HG02885 (cell line): ENCODE results near the gene MBNL2.
A peak's percentile ranks its signal among the peaks of the same experiment; 100 is the strongest.
"Not testable (repeated sequence)": the region's sequence is repeated elsewhere in the genome, so short reads cannot be mapped to it uniquely, and the experiment has no call there.

Source experiments
- ATAC-seq: cut with Tn5 transposase; IDR thresholded peaks from one replicate; pipeline ENCODE4 v1.9.1; 2021; ENCODE audit warnings: mild to moderate bottlenecking; ENCODE audit not compliant: unreplicated experiment, poor library complexity

The MBNL2 gene

DNA sequence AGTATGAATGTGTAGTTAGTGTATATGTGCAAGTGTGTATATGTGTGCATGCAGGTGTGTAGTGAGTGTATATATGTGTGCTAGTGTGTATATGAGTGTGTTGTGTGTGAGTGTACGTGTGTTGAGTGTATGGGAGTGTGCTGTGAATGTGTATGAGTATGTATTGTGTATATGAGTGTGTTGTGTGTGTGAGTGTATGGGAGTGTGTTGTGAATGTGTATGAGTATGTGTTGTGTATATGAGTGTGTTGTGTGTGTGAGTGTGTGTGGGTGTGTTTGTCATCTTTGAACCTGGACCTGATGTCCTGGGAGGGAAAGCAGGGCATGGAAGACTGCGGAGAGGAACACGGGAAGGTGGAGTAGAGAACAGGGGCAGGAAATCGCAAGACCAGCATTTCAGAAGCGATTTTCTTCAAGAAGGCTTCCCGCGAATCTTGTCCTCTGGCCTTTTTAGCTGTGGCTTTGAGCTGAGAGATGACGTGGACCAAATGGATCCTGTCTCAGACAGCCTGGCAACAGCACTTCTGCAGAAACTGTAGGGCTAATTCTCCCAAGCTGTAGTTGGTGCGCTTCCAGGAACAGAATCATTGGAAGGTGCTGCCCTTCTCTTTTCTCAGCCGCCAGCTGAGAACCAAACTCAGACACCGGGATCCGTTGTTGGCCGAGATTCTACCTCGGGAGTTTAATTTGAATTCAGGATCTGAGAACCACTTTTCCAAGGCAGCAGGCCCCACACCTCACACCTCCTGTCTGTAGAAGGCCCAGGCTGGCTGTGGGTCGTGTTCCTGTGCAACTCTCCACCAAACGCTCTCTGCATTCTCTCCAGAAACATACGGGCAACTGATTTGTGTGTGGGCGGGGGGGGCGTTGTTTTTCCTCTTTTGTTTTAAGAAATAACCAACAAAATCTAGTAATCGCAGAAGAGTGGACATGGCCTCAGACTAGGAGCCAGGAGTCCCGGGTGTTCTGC lies 117.2 kb downstream of the MBNL2 start:
- ATAC-seq, result no peak

DNA sequence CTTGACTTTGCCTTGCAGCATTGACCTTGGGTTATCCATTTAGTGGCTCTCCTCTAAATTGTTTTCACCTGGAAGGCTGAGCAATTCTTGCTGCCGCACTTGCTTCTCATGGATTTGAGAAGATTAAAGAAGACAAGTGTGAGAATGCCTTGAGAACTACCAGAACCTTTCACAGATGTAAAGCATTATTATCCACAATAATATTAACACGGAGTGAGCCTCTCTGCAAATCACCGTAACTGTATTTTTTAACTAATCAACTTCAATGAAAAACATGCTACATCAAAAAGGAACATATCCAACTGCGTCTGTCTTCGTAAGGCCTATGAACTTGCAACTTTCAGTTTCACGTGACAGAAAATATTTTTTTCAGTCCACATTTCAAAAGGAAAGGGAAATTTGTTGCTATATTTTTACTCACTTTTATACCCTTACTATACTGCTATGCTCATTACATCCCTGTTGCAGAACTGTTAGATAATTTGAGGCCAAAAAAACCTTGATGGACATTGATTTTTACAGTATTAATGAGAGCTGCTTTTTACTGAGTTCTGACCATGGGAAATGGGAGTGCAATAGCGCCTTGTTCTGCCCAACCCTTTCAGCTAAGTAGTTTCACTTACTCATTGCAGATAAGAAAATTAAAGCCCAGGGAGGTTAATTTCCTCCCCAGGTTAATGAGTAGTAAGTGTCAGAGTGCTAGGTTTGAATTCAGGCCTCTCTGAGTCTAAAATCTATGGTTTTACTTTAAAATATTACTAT lies 118.0 kb downstream of the MBNL2 start:
- ATAC-seq, result no peak

- no peak for ATAC-seq
Observed at GRCh38 chr13:97341135-97341534, 119.0 kb downstream of the MBNL2 start.

- ATAC-seq, result no peak
Observed at GRCh38 chr13:97342136-97342535, 120.0 kb downstream of the MBNL2 start.

GRCh38 chr13:97342936-97343335 lies 120.8 kb downstream of the MBNL2 start:
- ATAC-seq, result no peak

- peak; percentile 78 for ATAC-seq
Observed at GRCh38 chr13:97344265-97345175, 122.4 kb downstream of the MBNL2 start.

GRCh38 chr13:97346097-97346496 lies 124.0 kb downstream of the MBNL2 start:
- no peak for ATAC-seq

DNA sequence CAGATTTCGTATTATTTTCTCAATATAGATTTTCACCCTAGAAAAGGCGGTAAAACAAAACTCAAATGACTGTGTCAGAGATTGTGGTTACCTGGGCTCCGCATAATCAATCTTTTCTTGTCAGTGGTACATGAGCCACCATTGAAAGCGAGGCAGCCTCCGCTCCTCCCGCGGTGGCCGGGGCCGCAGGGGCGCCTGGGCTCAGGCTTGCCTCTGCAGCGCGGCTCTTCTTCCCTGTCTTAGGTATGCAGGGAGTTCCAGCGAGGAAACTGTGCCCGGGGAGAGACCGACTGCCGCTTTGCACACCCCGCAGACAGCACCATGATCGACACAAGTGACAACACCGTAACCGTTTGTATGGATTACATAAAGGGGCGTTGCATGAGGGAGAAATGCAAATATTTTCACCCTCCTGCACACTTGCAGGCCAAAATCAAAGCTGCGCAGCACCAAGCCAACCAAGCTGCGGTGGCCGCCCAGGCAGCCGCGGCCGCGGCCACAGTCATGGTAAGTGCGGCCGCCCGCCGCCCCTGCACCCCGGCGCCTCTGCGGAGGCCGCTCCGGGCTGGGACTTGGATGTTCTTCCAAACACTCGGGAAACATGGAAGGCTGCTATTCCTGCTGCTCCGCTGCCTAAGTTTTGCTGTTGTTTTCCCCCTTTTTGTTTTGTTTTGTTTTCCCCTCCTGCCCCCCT lies 124.6 kb downstream of the MBNL2 start:
- ATAC-seq, result no peak

- ATAC-seq, result no peak
Observed at GRCh38 chr13:97347255-97347932, 125.3 kb downstream of the MBNL2 start.

GRCh38 chr13:97348569-97349100 lies 126.5 kb downstream of the MBNL2 start:
- ATAC-seq, result no peak

- not testable (repeated sequence) for ATAC-seq
Observed at GRCh38 chr13:97352012-97352411, 129.9 kb downstream of the MBNL2 start.

DNA sequence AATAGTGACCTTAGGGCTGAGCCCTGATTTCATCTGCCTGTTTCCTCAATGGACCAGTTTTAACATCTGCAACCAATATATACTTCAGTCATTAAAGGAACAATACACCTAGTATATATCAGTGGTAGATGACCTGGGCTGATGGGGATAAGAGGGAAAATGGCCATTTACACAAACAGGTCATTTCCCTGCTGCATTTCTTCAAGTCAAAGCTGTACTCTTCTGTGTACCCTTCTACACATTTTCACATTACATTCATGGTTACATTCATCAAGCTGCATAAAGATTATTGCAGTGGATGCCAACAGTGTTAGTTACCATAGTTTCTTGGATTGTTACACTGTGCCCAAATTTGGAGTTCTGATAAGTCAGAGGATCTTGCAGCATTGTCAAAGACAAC lies 130.7 kb downstream of the MBNL2 start:
- no peak for ATAC-seq

GRCh38 chr13:97353927-97354675 lies 132.0 kb downstream of the MBNL2 start:
- ATAC-seq, result no peak

DNA sequence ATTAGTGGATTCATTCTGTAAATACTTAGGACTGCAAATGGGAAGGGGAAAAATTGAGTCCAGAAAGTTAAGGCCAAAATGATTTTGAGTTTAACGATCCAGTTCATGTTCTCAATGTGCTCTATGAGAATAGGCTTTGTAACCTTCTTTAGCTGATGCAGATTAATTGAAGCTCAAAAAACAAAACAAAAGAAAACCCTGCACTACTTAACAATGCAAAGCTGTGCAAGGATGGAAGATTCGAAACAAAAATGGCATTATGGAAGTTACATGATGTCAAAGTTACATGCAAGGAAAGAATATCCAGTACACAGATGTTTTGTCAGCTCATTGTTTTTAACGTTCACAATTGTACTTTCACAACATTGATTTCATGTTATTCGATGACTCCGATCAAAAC lies 132.7 kb downstream of the MBNL2 start:
- ATAC-seq, result no peak

- ATAC-seq, result no peak
Observed at GRCh38 chr13:97356592-97356991, 134.5 kb downstream of the MBNL2 start.

GRCh38 chr13:97359181-97360057 lies 137.3 kb downstream of the MBNL2 start:
- peak; percentile 89 for ATAC-seq

DNA sequence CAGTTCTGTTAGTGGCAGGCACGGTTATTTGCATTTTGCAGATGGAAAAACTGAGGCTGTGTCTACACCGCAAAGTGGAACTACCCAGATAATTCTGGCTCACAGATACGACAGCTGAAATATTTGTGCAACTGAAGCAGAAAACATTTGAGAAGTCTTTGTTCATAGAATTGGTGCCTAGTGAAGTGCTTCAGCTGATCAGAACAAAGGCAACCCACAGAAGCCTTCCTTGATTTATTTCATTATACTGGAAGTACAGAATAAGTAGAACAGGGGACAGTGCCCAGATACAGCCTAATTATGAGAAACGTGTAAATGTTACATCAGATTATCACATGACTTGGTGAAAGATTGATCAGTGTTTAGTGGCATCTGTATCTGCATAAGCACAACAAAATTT lies 138.5 kb downstream of the MBNL2 start:
- no peak for ATAC-seq
